Loucy (cell line): ENCODE measurements around the gene TPCN1.

Source experiments
- CTCF ChIP-seq: fragments of 200-600 bp; sonication (generic); conservative IDR thresholded peaks from 2 replicates; pipeline ENCODE4 v1.5.1; 2014; ENCODE audit warnings: mild to moderate bottlenecking, antibody characterized with exemption, low read length
- EZH2phosphoT487 ChIP-seq: fragments of 200-600 bp; IDR thresholded peaks from 2 replicates; pipeline ENCODE4 v1.6.1; 2018; ENCODE audit warnings: antibody characterized with exemption, mild to moderate bottlenecking, moderate library complexity, borderline replicate concordance

- no peak for TF ChIP-seq CTCF
- TF ChIP-seq EZH2phosphoT487: no peak
These were observed 112.1 kb downstream of the TPCN1 start for GRCh38 chr12:113333418-113333750.
